GM23248 (cell line): ENCODE data around the gene TSHR.

Source experiments
- EZH2 ChIP-seq: fragments of 200-600 bp; sonication (generic); IDR thresholded peaks from 2 replicates; pipeline ENCODE4 v1.6.1; 2018; ENCODE audit warnings: antibody characterized with exemption, mild to moderate bottlenecking; ENCODE audit not compliant: insufficient read depth, poor library complexity, severe bottlenecking
- EZH2phosphoT487 ChIP-seq: fragments of 200-600 bp; sonication (generic); IDR thresholded peaks from 2 replicates; pipeline ENCODE4 v1.6.1; 2018; ENCODE audit warnings: antibody characterized with exemption, moderate library complexity, mild to moderate bottlenecking, low read depth; ENCODE audit not compliant: insufficient read depth

DNA sequence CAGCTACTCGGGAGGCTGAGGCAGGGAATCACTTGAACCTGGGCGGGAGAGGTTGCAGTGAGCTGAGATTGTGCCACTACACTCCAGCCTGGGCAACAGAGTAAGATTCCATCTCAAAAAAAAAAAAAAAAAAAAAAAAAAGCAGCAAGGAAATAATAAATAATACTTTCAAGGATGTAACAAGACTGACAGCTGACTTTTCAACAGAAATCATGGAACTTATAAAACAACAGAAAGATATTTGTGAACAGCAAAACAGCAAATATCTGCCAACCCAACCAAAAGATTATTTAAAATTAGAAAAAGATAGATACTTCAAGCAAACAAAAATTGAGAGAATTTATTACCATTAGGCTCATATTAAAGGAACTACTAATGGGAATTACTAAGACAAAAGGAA is 115.1 kb downstream of the TSHR start:
- no peak for TF ChIP-seq EZH2phosphoT487
- no peak for TF ChIP-seq EZH2
